Aortic smooth muscle cell (primary cell): ENCODE data around the gene DHX29. TPM values are rescaled to one million over a fixed set of nuclear protein-coding genes. Genes with fewer than 3 reads are reported as not detected.

Experiments
- total RNA-seq: library from RNA; depleted of rRNA; stranded (reverse); fragments of >200 nt; gene quantifications from 2 replicates; pipeline ENCODE4 v1.2.3, GENCODE V29; 2014

DHX29 gene
- 44.5 and 46.5 TPM in 2 replicates for total RNA-seq

GRCh38 chr5:55307383-55308253 lies at the start of gene DHX29, which contains the start of gene MTREX:
TSS of gene DHX29 (minus strand) at chr5:55307694. CDS start at chr5:55307573, 121 bp downstream.
TSS of gene MTREX (plus strand) at chr5:55307989. CDS start at chr5:55308014, 25 bp downstream.

GRCh38 chr5:55232985-55233928 lies 74.2 kb downstream of the DHX29 start, which contains the start of gene CCNO:
TSS of gene CCNO (minus strand) at chr5:55233608. CDS start at chr5:55233523, 85 bp downstream.

GRCh38 chr5:55226934-55227663 lies 80.4 kb downstream of the DHX29 start, which contains the start of gene MCIDAS:
TSS of gene MCIDAS (minus strand) at chr5:55227315. CDS start at chr5:55227138, 177 bp downstream.

Other genes starting within 250 kb of the DHX29 start
- gene GZMA, start 205.0 kb downstream of the DHX29 start, total RNA-seq = not detected in 2 replicates
- gene GPX8, start 147.5 kb downstream of the DHX29 start, total RNA-seq = 91.9 and 108 TPM in 2 replicates
- gene CDC20B, start 134.5 kb downstream of the DHX29 start, total RNA-seq = 0.06 and 0.13 TPM in 2 replicates
- gene MCIDAS, start 80.4 kb downstream of the DHX29 start, total RNA-seq = not detected in 2 replicates
- gene CCNO, start 74.1 kb downstream of the DHX29 start, total RNA-seq = 0.40 and 0.50 TPM in 2 replicates
- gene MTREX, start 295 bp upstream of the DHX29 start, total RNA-seq = 110 and 112 TPM in 2 replicates
- 65.2 and 79.5 TPM in 2 replicates for gene PLPP1, start 227.3 kb upstream of the DHX29 start, total RNA-seq